Measurements from ENCODE around the gene UGT1A3.

UGT1A3 gene

GRCh38 chr2:233796254-233796653 lies 67.4 kb downstream of the UGT1A3 start:
- no peak for DNase-seq (ENCODE audit: low read depth)

- no peak for DNase-seq (ENCODE audit: low read depth)
Measured at GRCh38 chr2:233798335-233799086, 69.7 kb downstream of the UGT1A3 start.

GRCh38 chr2:233799087-233799665 lies 70.3 kb downstream of the UGT1A3 start:
- no peak for DNase-seq (ENCODE audit: low read depth)

GRCh38 chr2:233799716-233800115 lies 70.9 kb downstream of the UGT1A3 start:
- DNase-seq (ENCODE audit: low read depth) = no peak

- DNase-seq (ENCODE audit: low read depth) = no peak
Measured at GRCh38 chr2:233800208-233800607, 71.4 kb downstream of the UGT1A3 start.

GRCh38 chr2:233801357-233802131 lies 72.7 kb downstream of the UGT1A3 start:
- no peak for DNase-seq (ENCODE audit: low read depth)

- DNase-seq (ENCODE audit: low read depth) = no peak
Measured at GRCh38 chr2:233802132-233802815, 73.4 kb downstream of the UGT1A3 start.

GRCh38 chr2:233803292-233803911 lies 74.6 kb downstream of the UGT1A3 start:
- no peak for DNase-seq (ENCODE audit: low read depth)

GRCh38 chr2:233803994-233804393 lies 75.2 kb downstream of the UGT1A3 start:
- DNase-seq (ENCODE audit: low read depth) = no peak

GRCh38 chr2:233807215-233807865 lies 78.5 kb downstream of the UGT1A3 start:
- DNase-seq (ENCODE audit: low read depth) = no peak

- no peak for DNase-seq (ENCODE audit: low read depth)
Measured at GRCh38 chr2:233807966-233808935, 79.4 kb downstream of the UGT1A3 start.

- DNase-seq (ENCODE audit: low read depth) = no peak
Measured at GRCh38 chr2:233810385-233810784, 81.5 kb downstream of the UGT1A3 start.

- no peak for DNase-seq (ENCODE audit: low read depth)
Measured at GRCh38 chr2:233811087-233811486, 82.2 kb downstream of the UGT1A3 start.

GRCh38 chr2:233811732-233812131 lies 82.9 kb downstream of the UGT1A3 start:
- DNase-seq (ENCODE audit: low read depth) = no peak

GRCh38 chr2:233813236-233814055 lies 84.6 kb downstream of the UGT1A3 start:
- no peak for DNase-seq (ENCODE audit: low read depth)

GRCh38 chr2:233814056-233814835 lies 85.4 kb downstream of the UGT1A3 start:
- no peak for DNase-seq (ENCODE audit: low read depth)

- DNase-seq (ENCODE audit: low read depth) = no peak
Measured at GRCh38 chr2:233815861-233816260, 87.0 kb downstream of the UGT1A3 start.

- no peak for DNase-seq (ENCODE audit: low read depth)
Measured at GRCh38 chr2:233816334-233816733, 87.5 kb downstream of the UGT1A3 start.

- no peak for DNase-seq (ENCODE audit: low read depth)
Measured at GRCh38 chr2:233816771-233817170, 87.9 kb downstream of the UGT1A3 start.
